Epithelial cell of proximal tubule (primary cell): ENCODE results near the gene TMEM134. TPM values are rescaled to one million over a fixed set of nuclear protein-coding genes. Genes with fewer than 3 reads are reported as not detected.

ENCODE experiments used
- DNase-seq: peaks from one replicate; pipeline ENCODE4 v3.0.0-alpha.2; 2011; ENCODE audit warnings: low read depth
- H3K4me3 ChIP-seq: 2 replicates; pipeline ENCODE4 v1.5.1; 2011; ENCODE audit warnings: low read depth, mild to moderate bottlenecking, low read length
- CTCF ChIP-seq: conservative IDR thresholded peaks from 2 replicates; pipeline ENCODE4 v1.5.1; 2012; ENCODE audit warnings: low read depth, mild to moderate bottlenecking, low read length
- total RNA-seq: library from RNA; depleted of rRNA; stranded (reverse); fragments of >200 nt; gene quantifications from 2 replicates; pipeline ENCODE4 v1.2.3, GENCODE V29; 2015

Gene TMEM134
- total RNA-seq, 1 donor from 2014 or later = 74.0 TPM

GRCh38 chr11:67493548-67494370, 24.7 kb upstream of the TMEM134 start:
- no peak for TF ChIP-seq CTCF
- no peak overlapping the region for H3K4me3 ChIP-seq

GRCh38 chr11:67492801-67493547, 23.9 kb upstream of the TMEM134 start:
- no peak for TF ChIP-seq CTCF
- H3K4me3 ChIP-seq = no peak overlapping the region
- DNase-seq = no peak

More at GRCh38 chr11:67493548-67494370, 24.7 kb upstream of the TMEM134 start:
- no peak for DNase-seq

GRCh38 chr11:67492069-67492727, 23.1 kb upstream of the TMEM134 start:
- DNase-seq = no peak
- H3K4me3 ChIP-seq = no peak overlapping the region
- TF ChIP-seq CTCF = no peak

- H3K4me3 ChIP-seq = no peak overlapping the region
- no peak for DNase-seq
- TF ChIP-seq CTCF = no peak
Observed at GRCh38 chr11:67491276-67492068, 22.4 kb upstream of the TMEM134 start.

- no peak for TF ChIP-seq CTCF
- H3K4me3 ChIP-seq = no peak overlapping the region
- DNase-seq = no peak
Observed at GRCh38 chr11:67490727-67491065, 21.6 kb upstream of the TMEM134 start.

GRCh38 chr11:67489885-67490726, 21.1 kb upstream of the TMEM134 start:
- no peak overlapping the region for H3K4me3 ChIP-seq
- no peak for TF ChIP-seq CTCF
- DNase-seq = no peak
